HG03159 (cell line): ENCODE measurements around the gene KDM1A.
"Not testable (repeated sequence)": the region's sequence is repeated elsewhere in the genome, so short reads cannot be mapped to it uniquely, and the experiment has no call there.

ENCODE experiments used
- ATAC-seq: cut with Tn5 transposase; IDR thresholded peaks from one replicate; pipeline ENCODE4 v1.9.1; 2021; ENCODE audit warnings: mild to moderate bottlenecking, moderate library complexity; ENCODE audit not compliant: unreplicated experiment

KDM1A gene

GRCh38 chr1:23019094-23019862 is at the start of gene KDM1A:
KDM1A (plus strand) TSS chr1:23019468; CDS start chr1:23019597, 129 bp downstream.
- ATAC-seq: peak; percentile 86

- no peak for ATAC-seq
Measured at GRCh38 chr1:22970096-22970495, 49.2 kb upstream of the KDM1A start.

- ATAC-seq: no peak
Measured at GRCh38 chr1:22971161-22971560, 48.1 kb upstream of the KDM1A start.

DNA sequence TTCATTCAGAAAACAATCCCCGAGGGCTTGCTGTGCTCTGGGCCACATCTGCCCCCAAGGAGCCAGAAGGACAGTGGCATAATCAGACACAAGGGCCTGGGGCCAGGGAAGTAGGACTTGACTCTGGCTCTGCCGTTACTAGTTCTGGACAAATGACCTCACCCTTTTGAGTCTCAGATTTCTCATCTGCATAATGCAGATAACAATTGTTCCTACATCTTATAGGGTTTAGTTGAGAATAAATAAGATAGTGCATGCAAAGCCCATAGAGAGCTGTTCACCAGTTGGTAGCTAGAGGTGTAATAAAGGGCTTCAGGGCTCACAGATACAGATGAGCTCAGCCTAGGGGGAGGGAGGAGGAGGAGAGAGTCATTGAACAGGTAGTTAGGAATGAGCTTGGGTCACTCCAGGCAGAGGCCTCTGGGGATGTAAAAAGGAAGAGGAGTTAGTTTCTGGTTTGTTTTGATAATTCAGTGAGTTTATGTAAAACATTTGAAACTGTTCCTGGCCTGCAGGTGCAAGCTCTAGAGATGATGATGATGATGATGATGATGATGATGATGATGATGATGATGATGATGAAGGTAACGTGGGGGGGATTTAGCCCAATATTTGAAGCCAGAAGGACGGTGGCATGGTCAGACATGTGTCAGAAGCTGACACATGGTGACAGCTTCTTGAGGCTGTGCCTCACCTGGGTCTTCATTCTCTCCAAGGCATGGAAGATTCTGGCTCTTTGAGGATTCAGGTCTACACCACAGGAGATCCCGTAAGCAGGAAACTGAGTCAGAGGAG is 47.5 kb upstream of the KDM1A start:
- no peak for ATAC-seq

DNA sequence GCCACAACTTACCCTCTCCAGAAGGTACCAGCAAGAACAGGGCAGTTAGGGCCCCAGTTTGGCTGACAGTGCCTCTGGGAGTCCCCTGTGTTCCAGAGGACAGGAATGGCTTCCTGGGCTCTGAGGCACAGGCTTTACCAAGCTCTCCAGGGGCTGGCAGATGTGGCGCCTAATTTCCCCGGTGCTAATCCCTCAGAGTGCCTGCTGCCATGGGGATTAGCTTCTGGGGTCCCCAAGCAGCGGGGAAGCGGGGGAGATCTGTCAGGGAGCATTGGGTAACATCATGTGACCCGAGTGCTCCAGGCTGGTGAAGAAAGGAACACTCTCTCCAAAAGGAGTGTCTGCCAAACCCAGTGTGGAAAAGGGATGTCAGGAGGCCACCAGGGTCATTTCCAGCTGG is 46.5 kb upstream of the KDM1A start, which contains the start of gene LACTBL1:
Gene LACTBL1, minus strand, starts transcription at position 107 of the 400 bp plus-strand sequence. CDS start 550 bp downstream, outside the sequence.
- no peak for ATAC-seq

DNA sequence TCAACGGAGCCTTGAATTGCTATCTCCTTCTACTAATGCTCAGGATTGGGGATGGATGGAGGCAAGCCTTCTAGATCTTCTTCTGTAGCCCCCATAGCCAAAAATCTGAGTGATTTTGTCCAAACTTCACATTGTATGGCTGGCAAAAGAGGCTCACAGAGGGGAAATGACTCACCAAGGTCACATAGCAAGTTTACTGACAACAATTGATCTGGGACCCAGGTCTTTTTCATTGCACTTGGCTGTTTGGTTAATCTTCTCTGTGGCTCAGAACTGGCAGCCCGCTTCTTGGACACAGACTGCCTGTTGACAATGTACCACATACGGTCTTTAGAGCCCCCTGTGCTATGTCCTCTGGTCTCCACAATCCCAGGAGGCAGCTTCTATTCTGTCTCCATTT is 43.6 kb upstream of the KDM1A start:
- no peak for ATAC-seq

DNA sequence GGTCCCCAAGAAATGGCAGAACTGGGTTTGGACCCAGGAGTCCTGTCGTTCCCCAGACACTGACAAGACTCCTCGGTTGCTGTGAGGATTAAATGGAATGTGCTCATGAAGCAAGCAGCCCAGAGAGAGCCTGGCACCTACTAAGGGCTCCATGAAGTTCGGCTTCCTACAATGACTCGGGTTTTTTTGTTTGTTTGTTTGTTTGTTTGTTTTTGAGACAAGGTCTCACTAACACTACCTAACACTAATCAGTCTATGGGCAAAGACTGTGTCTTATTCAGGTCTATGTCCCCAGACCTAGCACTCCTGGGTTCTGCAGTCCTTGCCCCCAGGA is 43.2 kb upstream of the KDM1A start:
- no peak for ATAC-seq

DNA sequence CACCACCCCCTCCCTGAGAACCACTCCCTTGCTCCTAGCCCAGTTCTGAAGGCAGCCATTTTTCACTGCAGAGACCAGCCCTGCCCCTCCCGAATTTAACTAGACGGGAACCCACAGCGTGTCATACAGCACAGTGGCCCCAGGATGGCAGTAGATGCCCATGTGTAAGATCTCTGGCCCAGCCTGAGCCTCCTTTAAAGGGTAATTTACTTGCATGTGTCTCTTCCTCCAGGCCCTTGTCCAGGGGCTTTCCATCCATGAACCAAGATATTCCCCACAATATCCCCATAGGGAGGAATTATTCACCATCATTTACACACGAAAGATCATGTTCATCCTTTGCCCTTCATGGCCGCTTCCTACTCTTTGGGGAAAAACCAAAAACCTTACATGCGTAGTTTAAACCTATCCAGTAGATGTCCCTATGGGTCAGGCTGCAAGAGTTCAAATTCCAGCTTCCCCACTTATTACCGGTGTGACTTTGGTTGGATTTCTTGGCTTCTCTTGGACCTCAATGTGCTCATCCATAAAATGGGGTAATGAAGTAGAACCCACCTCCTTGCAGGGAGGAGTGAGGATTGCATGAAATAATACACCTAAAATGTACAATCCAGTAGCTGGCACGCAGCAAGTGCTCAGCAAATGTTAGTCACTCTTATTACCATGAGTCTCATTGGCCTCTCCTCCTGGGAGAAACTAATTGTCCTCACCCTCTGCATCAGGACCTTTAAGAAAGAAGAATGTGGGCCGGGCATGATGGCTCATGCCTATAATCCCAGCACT is 42.6 kb upstream of the KDM1A start:
- ATAC-seq: peak; percentile 61

DNA sequence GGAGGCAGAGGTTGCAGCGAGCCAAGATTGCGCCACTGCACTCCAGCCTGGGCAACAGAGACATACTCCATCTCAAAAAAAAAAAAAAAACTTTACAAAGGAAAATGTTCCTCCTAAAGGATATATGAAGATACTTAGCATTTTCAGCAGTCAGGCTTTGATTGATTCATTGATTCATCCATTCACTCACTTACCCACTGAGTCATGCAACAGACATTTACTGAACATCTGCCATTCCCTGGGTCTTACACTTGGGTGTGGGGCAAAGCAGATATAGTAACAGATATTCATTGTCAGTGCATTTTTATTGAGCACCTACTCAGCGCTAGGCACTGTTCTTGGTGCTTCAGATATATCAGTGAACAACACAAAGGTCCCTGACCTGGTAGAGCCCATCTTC is 41.0 kb upstream of the KDM1A start:
- ATAC-seq: no peak

DNA sequence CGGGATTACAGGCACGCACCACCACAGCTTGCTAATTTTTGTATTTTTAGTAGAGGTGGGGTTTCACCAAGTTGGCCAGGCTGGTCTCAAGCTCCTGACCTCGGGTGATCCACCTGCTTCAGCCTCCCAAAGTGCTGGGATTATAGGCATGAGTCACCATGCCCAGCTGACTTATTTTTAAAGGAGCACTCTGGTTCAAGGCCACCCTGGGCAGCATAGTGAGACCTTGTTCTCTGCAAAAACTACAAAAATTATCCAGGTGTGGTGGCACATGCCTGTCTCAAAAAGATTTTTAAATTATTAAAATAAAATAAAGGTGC is 38.8 kb upstream of the KDM1A start:
- not testable (repeated sequence) for ATAC-seq

- no peak for ATAC-seq
Measured at GRCh38 chr1:22983944-22984343, 35.3 kb upstream of the KDM1A start.

- not testable (repeated sequence) for ATAC-seq
Measured at GRCh38 chr1:22992384-22992783, 26.9 kb upstream of the KDM1A start.

DNA sequence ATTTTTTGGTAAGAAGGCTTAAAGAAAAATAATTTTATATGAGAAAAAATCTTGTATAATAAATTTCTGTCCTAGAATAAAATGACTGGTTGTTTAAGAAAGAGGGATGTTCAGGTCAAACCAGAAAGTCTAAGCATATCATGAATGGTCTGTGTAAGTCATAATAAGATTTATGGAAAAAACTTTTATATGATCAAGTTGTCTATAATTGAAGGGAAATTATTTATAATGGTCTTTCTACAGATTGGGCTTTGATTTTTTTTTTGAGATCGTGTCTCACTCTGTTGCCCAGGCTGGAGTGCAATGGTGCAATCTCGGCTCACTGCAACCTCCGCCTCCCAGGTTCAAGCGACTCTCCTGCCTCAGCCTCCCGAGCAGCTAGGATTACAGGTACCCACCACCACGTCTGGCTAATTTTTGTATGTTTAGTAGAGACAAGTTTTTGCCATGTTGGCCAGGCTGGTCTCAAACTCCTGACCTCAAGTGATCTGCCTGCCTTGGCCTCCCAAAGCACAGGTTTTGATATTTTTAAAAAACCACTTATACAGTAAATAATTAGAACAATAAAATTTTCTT is 26.0 kb upstream of the KDM1A start:
- ATAC-seq: not testable (repeated sequence)

- ATAC-seq: no peak
Measured at GRCh38 chr1:22995774-22996173, 23.5 kb upstream of the KDM1A start.

GRCh38 chr1:22997528-22997927 is 21.7 kb upstream of the KDM1A start:
- ATAC-seq: not testable (repeated sequence)

DNA sequence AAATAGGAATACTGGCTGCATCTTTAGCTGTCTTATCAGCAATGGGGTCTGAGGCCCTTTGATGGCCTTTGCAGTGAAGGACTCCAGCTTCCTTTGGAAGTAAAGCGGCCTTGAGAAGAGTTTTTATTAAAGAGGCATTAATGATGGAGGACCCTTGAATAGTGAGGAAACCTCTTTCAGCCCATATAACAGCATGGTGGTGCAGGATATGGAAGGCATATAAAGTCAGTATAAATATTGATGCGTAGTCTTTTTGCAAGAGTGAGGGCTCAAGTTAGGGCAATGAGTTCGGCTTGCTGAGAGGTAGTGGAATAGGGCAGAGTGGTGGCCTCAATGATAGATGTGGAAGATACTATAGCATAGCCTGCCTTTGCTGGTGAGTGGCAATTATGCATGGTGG is 19.1 kb upstream of the KDM1A start:
- not testable (repeated sequence) for ATAC-seq

DNA sequence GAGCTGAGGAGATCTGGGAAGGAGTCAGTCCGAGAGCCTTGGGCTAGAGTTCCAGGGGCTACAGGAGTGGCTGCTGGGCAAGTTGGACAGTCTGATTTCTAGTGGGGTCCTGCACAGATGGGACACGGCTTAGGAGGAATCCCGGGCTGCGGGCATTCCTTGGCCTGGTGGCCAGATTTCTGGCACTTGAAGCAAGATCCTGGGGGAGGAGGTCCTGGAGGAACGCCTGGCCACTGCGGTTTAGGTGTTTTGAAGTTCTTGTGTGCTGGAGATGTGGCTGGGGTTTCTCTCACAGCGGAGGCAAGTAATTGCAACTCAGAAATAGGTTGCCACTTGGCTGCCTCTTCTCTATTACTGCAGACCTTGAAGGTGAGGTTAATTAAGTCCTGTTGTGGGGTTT is 17.1 kb upstream of the KDM1A start:
- not testable (repeated sequence) for ATAC-seq

DNA sequence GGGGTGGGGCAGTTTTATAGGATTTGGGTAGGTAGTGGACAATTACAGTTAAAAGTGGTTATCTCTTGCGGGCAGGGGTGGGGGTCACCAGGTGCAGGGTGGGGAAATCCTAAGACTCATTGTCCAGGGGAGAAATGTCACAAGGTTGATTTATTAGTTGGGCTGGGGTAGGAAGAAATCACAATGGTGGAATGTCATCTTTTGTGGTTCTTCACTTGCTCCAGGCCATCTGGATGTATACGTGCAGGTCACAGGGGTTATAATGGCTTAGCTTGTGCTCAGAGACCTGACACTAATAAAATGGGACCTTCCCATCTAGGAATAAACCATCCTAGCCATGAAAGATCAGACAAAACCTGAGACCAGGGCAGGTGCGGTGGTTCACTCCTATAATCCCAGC is 15.2 kb upstream of the KDM1A start:
- ATAC-seq: no peak

DNA sequence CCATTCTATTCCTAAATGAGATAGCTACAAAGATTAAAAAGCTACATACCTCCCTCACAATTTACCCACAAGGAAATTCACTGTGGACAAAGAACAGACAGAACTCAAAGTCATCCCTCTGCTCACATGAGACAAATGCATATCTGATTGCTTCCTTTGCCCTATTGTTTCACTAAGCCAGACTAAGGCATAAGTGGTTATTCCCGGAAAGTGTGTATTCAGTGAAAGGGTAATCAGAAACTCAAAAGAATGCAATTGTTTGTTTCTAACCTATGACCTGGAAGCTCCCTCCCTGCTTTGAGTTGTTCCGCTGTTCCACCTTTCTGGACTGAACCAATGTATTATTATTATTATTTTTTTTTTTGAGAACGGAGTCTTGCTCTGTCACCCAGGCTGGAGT is 14.5 kb upstream of the KDM1A start:
- ATAC-seq: not testable (repeated sequence)

DNA sequence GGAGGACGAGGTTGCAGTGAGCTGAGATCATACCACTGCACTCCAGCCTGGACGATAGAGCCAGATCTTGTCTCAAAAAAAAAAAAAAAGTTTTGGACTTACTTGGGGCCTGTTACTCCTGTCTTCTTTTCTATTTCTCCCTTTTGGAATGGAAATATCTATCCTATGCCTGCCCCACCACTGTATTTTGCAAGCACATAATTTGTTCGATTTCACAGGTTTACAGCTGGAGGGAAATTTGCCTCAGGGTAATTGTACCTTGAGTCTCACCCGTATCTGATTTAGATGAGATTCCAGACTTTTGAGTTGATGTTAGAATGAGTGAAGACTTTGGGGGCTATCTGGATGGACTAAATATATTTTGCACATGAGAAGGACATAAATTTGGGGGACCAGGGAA is 12.2 kb upstream of the KDM1A start:
- ATAC-seq: no peak

DNA sequence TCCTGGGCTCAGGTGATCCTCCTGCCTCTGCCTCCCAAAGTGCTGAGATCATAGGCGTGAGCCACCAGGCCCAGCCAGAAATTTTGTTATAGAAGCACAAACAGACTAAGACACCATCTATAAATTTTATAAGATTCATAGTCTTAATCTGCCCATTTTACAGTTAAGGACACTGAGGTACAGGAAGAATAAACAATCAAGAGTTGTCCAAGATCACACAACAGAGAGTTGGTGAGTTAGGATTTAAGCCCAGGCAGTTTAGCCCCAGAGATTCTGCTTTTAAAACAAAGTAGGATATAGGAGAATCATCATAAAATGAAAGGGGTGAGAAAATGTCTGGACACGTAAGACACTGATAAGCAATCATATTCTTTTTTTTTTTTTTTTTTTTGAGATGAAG is 10.4 kb upstream of the KDM1A start:
- ATAC-seq: no peak
